Activated CD8-positive, alpha-beta memory T cell treated with anti-CD3 and anti-CD28 coated beads, Interleukin-2, amount 10 ng/mL, durations not matched to agents 7 days and 5 days (primary cell): ENCODE measurements around the gene DYSF. TPM values are rescaled to one million over a fixed set of nuclear protein-coding genes. Genes with fewer than 3 reads are reported as not detected.

Experiments used
- ATAC-seq: fragments of 150-1000 bp; cut with Tn5 transposase; one replicate; pipeline ENCODE4 v1.10.0; 2021; ENCODE audit warnings: moderate library complexity
- CTCF ChIA-PET: fragments of 350-600 bp; sonication (Branson Sonifier 250); formaldehyde crosslinking; loops from one replicate; lab custom pipeline; 2021; ENCODE audit warnings: antibody characterized with exemption; lab: Charles Lee
- DNase-seq: peaks from one replicate; pipeline ENCODE4 v3.0.0-alpha.2; 2020
- H3K27ac Mint-ChIP-seq: one replicate; pipeline ENCODE4 v1.8.0; 2021; ENCODE audit warnings: mild to moderate bottlenecking, mixed read lengths
- H3K27me3 Mint-ChIP-seq: one replicate; pipeline ENCODE4 v1.8.0; 2021; ENCODE audit warnings: mixed read lengths
- H3K36me3 Mint-ChIP-seq: one replicate; pipeline ENCODE4 v1.8.0; 2021; ENCODE audit warnings: mild to moderate bottlenecking, mixed read lengths
- H3K4me1 Mint-ChIP-seq: one replicate; pipeline ENCODE4 v1.8.0; 2021; ENCODE audit warnings: mixed read lengths
- H3K4me3 Mint-ChIP-seq: one replicate; pipeline ENCODE4 v1.8.0; 2021; ENCODE audit warnings: mild to moderate bottlenecking, moderate library complexity, mixed read lengths
- H3K9me3 Mint-ChIP-seq: one replicate; pipeline ENCODE4 v1.8.0; 2022; ENCODE audit warnings: low read depth, mixed read lengths
- total RNA-seq, 2 experiments: library from RNA; stranded (reverse); gene quantifications; one replicate each; pipeline ENCODE4 v1.2.3, GENCODE V29; 2021

DYSF gene
- total RNA-seq, 2 experiments from 2014 or later = 7.3 to 8.9 TPM

DNA sequence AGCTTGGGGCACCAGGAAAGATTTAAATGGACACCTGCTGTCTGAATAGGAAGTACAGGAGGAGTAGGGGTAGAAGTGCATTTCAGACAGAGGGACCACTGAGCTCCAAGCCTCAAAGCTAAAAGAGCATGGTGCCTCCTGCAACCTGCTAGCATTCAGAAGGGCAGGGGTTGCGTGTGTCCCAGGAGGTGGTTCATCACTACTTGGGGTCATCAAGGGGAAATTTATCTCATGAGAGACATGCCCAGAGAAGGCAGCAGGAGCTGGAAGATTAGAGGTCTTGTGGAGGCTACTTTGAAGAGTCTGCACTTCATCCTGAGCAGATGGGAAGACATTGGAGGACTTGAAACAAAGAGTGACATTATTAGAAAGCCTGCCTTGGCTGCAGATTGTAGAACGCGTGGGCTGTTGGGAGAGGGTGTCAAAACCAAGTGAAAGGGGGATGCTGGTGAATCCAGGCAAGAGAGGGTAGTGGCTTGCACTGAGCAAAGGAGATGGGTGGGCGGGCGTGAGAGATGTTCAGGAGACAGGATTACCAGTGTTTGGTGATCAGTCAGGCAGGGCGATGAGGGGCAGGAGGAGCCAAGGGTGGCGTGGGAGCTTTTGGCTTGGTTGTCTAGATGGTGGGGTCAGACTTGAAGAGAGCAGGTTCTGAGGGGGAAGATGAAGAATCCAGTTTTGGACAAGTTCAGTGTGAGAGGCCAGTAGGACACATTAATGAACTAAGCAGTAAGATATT, 154.0 kb downstream of the DYSF start:
- CTCF ChIA-PET = no interaction called here
- Mint-ChIP-seq H3K27ac (no peak overlapping the region), H3K4me1 (peaks cover 28% of the 10 kb centered on the region), H3K36me3 (no peaks in the 10 kb centered on the region), H3K4me3 (no peak overlapping the region), H3K9me3 (no peaks in the 10 kb centered on the region), H3K27me3 (no peaks in the 10 kb centered on the region)
- ATAC-seq (no peak), DNase-seq (peak; percentile 37)

DNA sequence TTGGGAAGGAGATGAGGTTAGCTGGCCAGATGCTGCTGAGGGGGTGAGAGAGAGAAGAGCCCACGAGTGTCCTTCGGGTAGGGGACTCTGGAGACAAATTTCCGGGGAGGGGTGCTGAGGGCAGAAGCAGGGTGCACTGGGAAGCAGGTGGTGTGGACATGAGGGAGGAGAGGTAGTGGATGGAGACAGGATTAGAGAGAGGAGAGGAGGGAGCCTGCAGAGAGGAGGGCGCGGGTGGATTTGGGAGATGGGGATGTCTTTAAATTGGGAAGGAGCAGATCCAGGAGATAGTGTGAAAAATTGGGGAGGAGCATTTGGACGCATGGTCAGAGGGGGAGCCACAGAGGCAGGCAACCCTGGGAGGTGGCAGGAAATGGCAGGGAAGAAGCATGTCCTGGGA, 154.7 kb downstream of the DYSF start:
- Mint-ChIP-seq H3K27ac (no peak overlapping the region), H3K4me1 (peaks cover 21% of the 10 kb centered on the region), H3K4me3 (no peak overlapping the region), H3K9me3 (no peaks in the 10 kb centered on the region), H3K27me3 (no peaks in the 10 kb centered on the region), H3K36me3 (no peaks in the 10 kb centered on the region)
- CTCF ChIA-PET = no interaction called here
- ATAC-seq (no peak), DNase-seq (no peak)

DNA sequence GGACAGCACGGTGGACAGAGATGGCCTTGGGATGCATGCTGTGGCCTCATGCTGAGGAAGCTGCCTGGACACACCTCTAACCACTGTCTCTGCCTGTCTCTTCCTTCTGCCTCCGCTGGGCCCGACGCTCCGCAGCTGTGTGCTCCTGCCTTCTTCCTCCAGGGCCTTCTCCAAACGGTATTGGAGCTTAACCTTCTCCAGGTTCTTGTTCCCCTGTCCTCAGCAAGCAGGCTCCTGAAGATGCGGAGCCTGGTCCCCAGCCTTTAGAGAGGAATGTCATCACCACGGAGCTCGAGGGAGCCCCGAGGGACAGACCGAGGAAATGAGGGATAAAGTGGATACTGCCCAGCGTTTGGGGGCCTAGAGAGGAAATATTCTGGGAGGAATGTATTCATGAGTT, 155.1 kb downstream of the DYSF start:
- Mint-ChIP-seq H3K4me3 (no peak overlapping the region), H3K27ac (no peak overlapping the region), H3K9me3 (no peaks in the 10 kb centered on the region), H3K4me1 (peaks cover 17% of the 10 kb centered on the region), H3K27me3 (no peaks in the 10 kb centered on the region), H3K36me3 (no peaks in the 10 kb centered on the region)
- ATAC-seq (no peak), DNase-seq (peak; percentile 29)
- CTCF ChIA-PET = no interaction called here

DNA sequence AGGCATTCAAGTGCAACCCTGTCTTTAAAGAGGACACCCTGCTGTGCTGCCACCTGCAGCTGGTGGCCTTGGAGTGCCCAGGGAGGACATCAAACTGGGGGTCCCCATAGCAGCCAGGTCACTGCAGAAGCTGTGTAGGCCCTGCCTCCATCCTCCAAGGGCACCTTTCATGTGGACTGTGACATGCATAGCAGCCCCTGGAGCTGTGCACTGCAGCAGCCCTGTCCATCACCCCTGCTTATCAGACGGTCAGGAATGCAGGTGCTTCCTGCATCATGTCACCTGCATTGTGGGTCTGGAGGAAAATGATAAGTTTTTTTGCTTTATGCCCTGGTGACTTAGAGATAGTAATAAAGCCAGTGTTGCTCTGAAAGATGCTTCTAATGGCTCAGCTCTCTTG, 155.7 kb downstream of the DYSF start:
- no peaks in the 10 kb centered on the region for H3K9me3 Mint-ChIP-seq
- peaks cover 11% of the 10 kb centered on the region for H3K4me1 Mint-ChIP-seq
- CTCF ChIA-PET = interaction anchor here (0.6 to 1.7 kb wide), 2 partner anchors 11 to 186 kb away, joined by 3 to 4 read pairs; no protein-coding TSS in a partner anchor
- DNase-seq (peak; percentile 22), ATAC-seq (no peak)
- H3K27ac Mint-ChIP-seq = no peak overlapping the region
- no peaks in the 10 kb centered on the region for H3K36me3 Mint-ChIP-seq
- no peak overlapping the region for H3K4me3 Mint-ChIP-seq
- H3K27me3 Mint-ChIP-seq = no peaks in the 10 kb centered on the region

DNA sequence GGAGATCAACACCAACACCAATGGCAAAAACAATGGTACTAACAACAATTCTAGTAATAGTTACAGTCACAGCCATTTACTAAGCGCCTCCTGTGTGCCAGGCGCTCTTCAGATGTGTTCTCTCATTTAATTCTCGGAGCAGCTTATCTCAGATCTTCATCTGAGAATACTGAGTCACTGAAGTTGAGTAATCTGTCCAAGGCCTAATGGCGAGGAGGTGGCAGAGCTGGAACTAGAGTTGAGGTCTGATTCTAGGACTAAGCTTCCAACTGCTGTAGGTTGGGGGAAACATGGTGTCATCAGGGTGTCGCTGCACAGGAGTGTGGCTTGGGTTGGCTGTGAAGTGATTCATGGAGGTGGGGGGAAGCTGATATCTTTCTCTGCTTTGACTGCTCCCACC, 156.1 kb downstream of the DYSF start:
- Mint-ChIP-seq H3K4me1 (peaks cover 8% of the 10 kb centered on the region), H3K9me3 (no peaks in the 10 kb centered on the region), H3K27ac (no peak overlapping the region), H3K36me3 (no peaks in the 10 kb centered on the region), H3K27me3 (no peaks in the 10 kb centered on the region), H3K4me3 (no peak overlapping the region)
- DNase-seq (peak; percentile 22), ATAC-seq (no peak)
- CTCF ChIA-PET = interaction anchor here (0.6 to 1.7 kb wide), 3 partner anchors 12 to 185 kb away, joined by 3 to 4 read pairs (median 3); no protein-coding TSS in a partner anchor

DNA sequence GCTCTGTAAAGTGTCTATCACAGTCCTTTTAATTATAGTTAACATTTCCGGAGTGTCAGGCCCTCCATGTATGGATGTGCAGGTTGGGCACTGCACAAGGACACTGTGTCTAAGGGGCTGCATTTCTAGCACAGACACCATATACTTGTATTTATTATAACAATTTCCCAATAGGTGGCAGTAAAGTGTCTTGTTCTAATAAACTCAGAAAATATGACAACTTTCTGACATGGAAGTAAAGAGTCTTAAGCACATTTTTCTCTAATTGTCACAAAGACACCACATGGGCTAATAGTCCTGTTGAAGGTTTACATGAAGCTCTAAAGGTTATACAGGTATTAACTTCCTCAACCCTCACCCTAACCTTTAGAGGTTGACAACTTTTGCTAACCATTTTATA, 156.6 kb downstream of the DYSF start:
- Mint-ChIP-seq H3K27ac (no peak overlapping the region), H3K36me3 (no peaks in the 10 kb centered on the region), H3K4me3 (no peak overlapping the region), H3K27me3 (no peaks in the 10 kb centered on the region), H3K4me1 (peaks cover 3% of the 10 kb centered on the region), H3K9me3 (no peaks in the 10 kb centered on the region)
- CTCF ChIA-PET = interaction anchor here (0.9 to 1.7 kb wide), 2 partner anchors 12 to 16 kb away, joined by 3 read pairs; no protein-coding TSS in a partner anchor
- DNase-seq = peak; percentile 31
- ATAC-seq = no peak

DNA sequence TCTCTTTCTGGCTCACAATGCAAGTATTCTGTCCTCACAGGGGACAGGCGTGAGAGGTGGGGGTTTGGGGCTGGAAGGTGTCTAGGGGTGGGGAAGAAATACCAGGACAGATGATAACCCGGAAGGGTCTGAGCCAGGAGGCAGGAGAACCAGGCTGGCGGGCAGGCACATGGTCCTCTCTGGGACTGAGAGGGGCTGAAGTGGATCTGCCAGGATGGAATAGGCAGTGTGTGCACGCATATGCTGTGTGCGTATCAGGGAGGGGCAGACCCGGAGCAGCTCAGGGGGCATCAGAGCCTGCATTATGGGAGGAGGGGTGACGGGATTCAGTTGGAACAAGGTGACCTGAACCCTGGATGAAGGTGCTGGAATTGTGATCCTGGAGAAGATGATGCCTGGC, 157.3 kb downstream of the DYSF start:
- Mint-ChIP-seq H3K4me3 (no peak overlapping the region), H3K9me3 (no peaks in the 10 kb centered on the region), H3K4me1 (no peaks in the 10 kb centered on the region), H3K27me3 (no peaks in the 10 kb centered on the region), H3K36me3 (no peaks in the 10 kb centered on the region), H3K27ac (no peak overlapping the region)
- peak; percentile 32 for DNase-seq
- CTCF ChIA-PET = interaction anchor here (0.9 kb wide), 1 partner anchor 17 kb away, joined by 3 read pairs; no protein-coding TSS in a partner anchor
- ATAC-seq = no peak

DNA sequence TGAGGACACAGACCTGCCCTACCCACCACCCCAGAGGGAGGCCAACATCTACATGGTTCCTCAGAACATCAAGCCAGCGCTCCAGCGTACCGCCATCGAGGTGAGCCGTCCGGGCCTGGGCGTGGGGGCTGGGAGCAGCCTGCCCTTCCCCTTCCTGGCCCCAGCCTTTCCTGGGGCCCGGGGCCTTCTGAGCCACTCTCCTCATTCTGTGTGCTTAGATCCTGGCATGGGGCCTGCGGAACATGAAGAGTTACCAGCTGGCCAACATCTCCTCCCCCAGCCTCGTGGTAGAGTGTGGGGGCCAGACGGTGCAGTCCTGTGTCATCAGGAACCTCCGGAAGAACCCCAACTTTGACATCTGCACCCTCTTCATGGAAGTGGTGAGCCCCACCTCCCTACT, 157.9 kb downstream of the DYSF start:
- no peak overlapping the region for H3K4me3 Mint-ChIP-seq
- CTCF ChIA-PET = no interaction called here
- no peaks in the 10 kb centered on the region for H3K36me3 Mint-ChIP-seq
- DNase-seq = no peak
- no peaks in the 10 kb centered on the region for H3K9me3 Mint-ChIP-seq
- H3K27me3 Mint-ChIP-seq = no peaks in the 10 kb centered on the region
- ATAC-seq = no peak
- H3K4me1 Mint-ChIP-seq = no peaks in the 10 kb centered on the region
- no peak overlapping the region for H3K27ac Mint-ChIP-seq

DNA sequence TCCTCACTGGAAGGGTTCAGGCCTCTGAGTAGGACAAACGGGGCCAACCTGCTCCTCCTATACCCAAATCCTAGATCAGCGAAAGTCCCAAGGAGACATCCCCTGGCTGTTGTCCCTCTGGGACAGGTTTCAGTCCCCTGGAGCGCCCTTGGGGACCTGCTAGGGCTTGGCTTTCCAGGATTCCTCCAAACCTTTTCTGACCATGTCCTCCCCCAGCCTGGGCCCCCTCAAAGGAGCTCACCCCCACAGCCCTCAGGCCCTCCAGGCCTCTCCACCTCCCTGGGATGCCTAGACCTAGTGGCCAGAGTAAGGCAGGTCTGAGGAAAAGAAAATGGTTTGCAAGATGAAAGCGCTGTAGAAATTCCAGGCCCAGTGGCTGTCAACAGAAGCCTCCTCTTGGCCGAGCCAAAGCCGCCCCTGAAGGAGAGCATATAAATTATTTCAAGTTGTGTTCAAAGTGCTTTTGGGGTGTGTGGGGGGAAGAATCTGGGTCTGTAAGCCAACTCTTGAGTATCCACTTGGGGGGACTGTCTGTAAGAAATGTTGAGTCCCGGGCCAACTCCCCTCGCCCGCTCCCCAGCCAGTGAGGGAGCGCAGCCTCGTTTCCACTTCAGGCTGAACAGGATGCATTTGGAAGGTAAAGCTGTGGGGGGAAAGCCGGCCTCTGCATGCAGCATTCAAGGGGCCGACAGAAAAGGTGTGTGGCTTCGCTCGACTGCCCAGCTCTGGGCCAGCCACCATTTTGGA, 158.6 kb downstream of the DYSF start:
- Mint-ChIP-seq H3K4me3 (no peak overlapping the region), H3K27ac (no peak overlapping the region), H3K36me3 (no peaks in the 10 kb centered on the region), H3K4me1 (no peaks in the 10 kb centered on the region), H3K9me3 (no peaks in the 10 kb centered on the region), H3K27me3 (no peaks in the 10 kb centered on the region)
- DNase-seq (peak; percentile 22), ATAC-seq (no peak)
- CTCF ChIA-PET = no interaction called here

DNA sequence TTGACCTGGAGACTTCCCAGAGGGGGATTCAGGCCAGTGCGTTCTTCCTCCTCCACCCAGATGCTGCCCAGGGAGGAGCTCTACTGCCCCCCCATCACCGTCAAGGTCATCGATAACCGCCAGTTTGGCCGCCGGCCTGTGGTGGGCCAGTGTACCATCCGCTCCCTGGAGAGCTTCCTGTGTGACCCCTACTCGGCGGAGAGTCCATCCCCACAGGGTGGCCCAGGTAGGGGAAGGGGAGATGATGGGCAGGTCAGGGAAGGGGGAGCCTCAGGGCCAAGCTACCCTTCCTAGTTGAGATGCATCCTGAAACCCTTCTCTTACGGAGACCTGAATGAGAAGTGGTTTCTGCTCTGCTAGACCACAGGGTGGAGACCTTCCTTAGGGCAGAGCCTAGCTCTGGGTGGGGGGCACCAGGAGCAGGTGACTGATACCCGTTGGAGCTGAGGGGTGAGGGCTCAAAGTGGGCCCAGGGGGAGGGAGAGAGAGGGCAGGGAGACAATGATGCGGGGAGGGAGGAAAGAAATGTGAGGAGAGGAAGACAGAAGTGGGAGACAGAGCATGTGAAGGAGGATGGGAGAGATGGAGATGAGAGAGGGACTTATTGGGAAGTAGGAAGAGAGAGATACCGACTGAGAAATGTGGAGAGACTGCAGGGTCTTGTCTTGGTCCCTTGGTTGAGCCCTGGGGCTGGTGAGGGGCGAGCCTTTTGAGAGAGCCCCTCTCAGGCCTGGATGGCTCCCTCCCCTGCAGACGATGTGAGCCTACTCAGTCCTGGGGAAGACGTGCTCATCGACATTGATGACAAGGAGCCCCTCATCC, 159.4 kb downstream of the DYSF start:
- DNase-seq (peak; percentile 31), ATAC-seq (no peak)
- H3K27ac Mint-ChIP-seq = no peak overlapping the region
- no peak overlapping the region for H3K4me3 Mint-ChIP-seq
- CTCF ChIA-PET = no interaction called here
- no peaks in the 10 kb centered on the region for H3K9me3 Mint-ChIP-seq
- H3K4me1 Mint-ChIP-seq = no peaks in the 10 kb centered on the region
- H3K36me3 Mint-ChIP-seq = no peaks in the 10 kb centered on the region
- H3K27me3 Mint-ChIP-seq = no peaks in the 10 kb centered on the region

DNA sequence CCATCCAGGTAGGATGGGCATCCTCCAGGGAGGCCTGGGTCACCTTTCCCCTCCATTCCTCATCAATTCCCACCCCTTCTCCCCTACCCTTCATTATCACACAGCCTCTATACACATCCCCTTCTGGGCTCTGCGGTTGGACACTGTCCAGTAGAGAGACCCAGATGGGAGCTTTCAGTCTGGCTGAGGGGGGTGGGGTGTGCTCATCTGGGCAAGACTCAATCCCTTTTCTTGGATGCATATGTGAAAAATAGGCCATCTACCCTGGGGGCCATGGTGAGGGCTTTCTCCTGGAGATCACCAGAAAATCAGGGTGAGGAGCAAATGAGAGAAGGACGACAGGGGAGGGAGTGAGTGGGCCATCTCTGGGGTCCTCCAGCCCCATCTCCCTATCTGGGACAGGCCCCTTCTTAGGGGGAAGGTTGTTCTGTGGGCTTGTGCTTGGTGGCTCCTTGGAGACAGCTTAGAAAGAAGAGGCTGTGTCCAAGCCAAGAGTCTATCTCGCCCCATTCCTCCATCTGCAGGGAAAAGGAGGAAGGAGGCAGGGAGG, 160.1 kb downstream of the DYSF start:
- no peaks in the 10 kb centered on the region for H3K36me3 Mint-ChIP-seq

DNA sequence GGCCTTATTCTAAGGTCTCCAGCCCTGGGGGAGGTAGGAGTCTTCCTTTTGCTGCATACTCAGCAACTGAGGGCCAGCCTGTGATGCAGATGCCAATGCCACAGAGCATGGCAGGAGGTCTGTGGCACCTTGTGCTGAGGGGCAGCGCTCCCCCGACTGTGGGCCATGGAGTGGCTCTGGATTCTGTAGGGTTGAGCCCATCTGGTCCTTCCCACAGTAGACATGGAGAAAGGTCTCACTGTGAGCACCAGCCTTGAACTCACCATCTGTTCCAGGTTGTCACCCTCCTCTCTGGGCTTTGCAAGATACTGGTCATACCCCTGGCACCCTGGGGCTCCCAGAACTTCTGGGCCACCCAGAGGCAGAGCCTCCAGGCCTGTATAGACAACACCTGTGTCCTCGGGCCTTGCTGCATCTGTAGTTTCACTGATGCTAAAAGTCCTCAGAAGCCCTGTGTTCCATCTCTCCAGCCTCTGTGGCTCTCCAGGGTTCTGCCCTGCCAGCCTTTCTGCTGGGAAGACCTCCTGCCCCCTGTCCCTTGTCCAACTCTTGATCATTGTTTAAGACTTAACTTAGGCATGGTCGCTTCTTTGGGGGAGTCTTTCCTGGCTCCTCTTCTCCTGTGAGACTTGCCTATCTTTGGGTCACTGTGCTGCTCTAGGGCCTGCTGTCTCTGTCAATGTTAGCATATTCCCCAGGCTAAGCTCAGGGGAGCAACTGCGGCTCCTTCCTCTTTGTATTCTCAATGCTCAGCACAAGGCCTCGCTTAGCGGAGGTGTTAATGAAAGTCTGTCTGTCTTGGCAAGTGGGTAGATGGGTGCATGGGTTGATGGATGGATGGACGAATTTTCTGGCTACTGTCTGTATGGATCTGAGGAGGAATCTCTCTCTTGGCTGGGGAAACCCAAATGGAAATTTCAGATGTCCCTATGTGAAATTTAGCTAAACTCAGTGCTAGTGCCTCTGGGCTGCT, 160.9 kb downstream of the DYSF start:
- DNase-seq (peak; percentile 37), ATAC-seq (no peak)
- no peaks in the 10 kb centered on the region for H3K9me3 Mint-ChIP-seq
- H3K36me3 Mint-ChIP-seq = no peaks in the 10 kb centered on the region
- H3K4me3 Mint-ChIP-seq = no peak overlapping the region
- no peaks in the 10 kb centered on the region for H3K27me3 Mint-ChIP-seq
- H3K27ac Mint-ChIP-seq = no peak overlapping the region
- no peaks in the 10 kb centered on the region for H3K4me1 Mint-ChIP-seq
- CTCF ChIA-PET = no interaction called here

More for the DNA sequence above, 160.1 kb downstream of the DYSF start:
- Mint-ChIP-seq H3K4me3 (no peak overlapping the region), H3K27me3 (no peaks in the 10 kb centered on the region), H3K9me3 (no peaks in the 10 kb centered on the region), H3K27ac (no peak overlapping the region), H3K4me1 (no peaks in the 10 kb centered on the region)
- ATAC-seq (no peak), DNase-seq (peak; percentile 31)
- CTCF ChIA-PET = no interaction called here
